HepG2 (cell line): ENCODE measurements around the gene ULK3. TPM values are rescaled to one million over a fixed set of nuclear protein-coding genes. Genes with fewer than 3 reads are reported as not detected.

Experiments
- CBX5 ChIP-seq: sonication (generic); formaldehyde crosslinking; IDR thresholded peaks from 2 replicates; pipeline ENCODE4 v1.4.0; 2020; ENCODE audit warnings: missing genetic modification reagents, borderline replicate concordance
- CEBPZ ChIP-seq: IDR thresholded peaks from 2 replicates; pipeline ENCODE4 v1.6.1; 2012; ENCODE audit warnings: low read length, improper control_type of control experiment
- CENPT ChIP-seq: sonication (generic); formaldehyde crosslinking; IDR thresholded peaks from 2 replicates; pipeline ENCODE4 v1.8.0; 2022; ENCODE audit warnings: low read depth, mild to moderate bottlenecking, moderate library complexity, missing genetic modification reagents
- HBP1 ChIP-seq: IDR thresholded peaks from 2 replicates; pipeline ENCODE4 v1.6.1; 2016; ENCODE audit warnings: low read depth, control low read depth
- PAXIP1 ChIP-seq: sonication (generic); formaldehyde crosslinking; conservative IDR thresholded peaks from 2 replicates; pipeline ENCODE4 v1.4.0; 2020; ENCODE audit warnings: mild to moderate bottlenecking, missing genetic modification reagents, moderate library complexity
- PHF8 ChIP-seq: sonication (generic); formaldehyde crosslinking; IDR thresholded peaks from 2 replicates; pipeline ENCODE4 v1.5.0; 2020; ENCODE audit warnings: missing genetic modification reagents
- SP140L ChIP-seq: sonication (generic); formaldehyde crosslinking; IDR thresholded peaks from 2 replicates; pipeline ENCODE4 v1.4.0; 2020; ENCODE audit warnings: missing genetic modification reagents, borderline replicate concordance
- THAP11 ChIP-seq: IDR thresholded peaks from 2 replicates; pipeline ENCODE4 v1.6.1; 2016; ENCODE audit warnings: missing biosample characterization, missing genetic modification reagents
- TRAFD1 ChIP-seq: sonication (generic); formaldehyde crosslinking; IDR thresholded peaks from 2 replicates; pipeline ENCODE4 v1.5.1; 2020; ENCODE audit warnings: missing genetic modification reagents, mild to moderate bottlenecking, borderline replicate concordance
- ZNF20 ChIP-seq: sonication (generic); formaldehyde crosslinking; IDR thresholded peaks from 2 replicates; pipeline ENCODE4 v1.4.0; 2020; ENCODE audit warnings: mild to moderate bottlenecking, moderate library complexity, missing genetic modification reagents
- ZNF543 ChIP-seq: sonication (generic); formaldehyde crosslinking; IDR thresholded peaks from 2 replicates; pipeline ENCODE4 v1.4.0; 2020; ENCODE audit warnings: mild to moderate bottlenecking, missing genetic modification reagents
- ZNF577 ChIP-seq: sonication (generic); formaldehyde crosslinking; IDR thresholded peaks from 2 replicates; pipeline ENCODE4 v1.4.0; 2020; ENCODE audit warnings: mild to moderate bottlenecking, low read depth, missing genetic modification reagents, borderline replicate concordance
- polyA plus RNA-seq, 8 experiments: library from polyadenylated mRNA; depleted of rRNA in 3 of 8; stranded (reverse) in 7 of 8; unstranded in 1 of 8; fragments of >200 nt; fragmentation: Illumina TruSeq in 4 of 8; extraction: Trizol in 4 of 8; gene quantifications; 2 replicates each; pipeline versions ENCODE4 v1.2.1 to v1.2.3, GENCODE V29; 2011 to 2016; ENCODE audit warnings: low read depth in 4 of 8, missing spikeins in 1 of 8, mixed read lengths in 1 of 8; ENCODE audit not compliant: insufficient read depth in 1 of 8
- total RNA-seq, 5 experiments: library from RNA; depleted of rRNA; stranded (reverse); fragments of >200 nt; fragmentation: Illumina TruSeq; extraction: Trizol; gene quantifications; 2 replicates each; pipeline ENCODE4 v1.2.3, GENCODE V29; 2016; ENCODE audit warnings: low read depth in 1 of 5

Gene ULK3
- total and polyA plus RNA-seq, 2 of the 13 experiments (the other 11 are each of a cell fraction or from before 2014, with no cell fraction given), result 15.2 to 23.7 TPM

GRCh38 chr15:74842581-74843444, at the start of gene ULK3 (continued):
- TF ChIP-seq SP140L (no peak), CEBPZ (no peak), THAP11 (CRISPR knock-in tag) (peak; percentile 60), PAXIP1 (CRISPR knock-in tag) (0 out of 2 replicates have a peak, but pooled peaks have one; percentile 34), TRAFD1 (CRISPR knock-in tag) (no peak), CENPT (CRISPR knock-in tag) (no peak), CBX5 (CRISPR knock-in tag) (0 out of 2 replicates have a peak, but pooled peaks have one; percentile 38), ZNF20 (CRISPR knock-in tag) (no peak), ZNF577 (CRISPR knock-in tag) (no peak), ZNF543 (CRISPR knock-in tag) (0 out of 2 replicates have a peak, but pooled peaks have one; percentile 59), PHF8 (CRISPR knock-in tag) (peak; percentile 79; the same call in 1 of the 2 replicates), HBP1 (CRISPR knock-in tag) (no peak)
